ENCODE data around the gene MAST3. TPM values are rescaled to one million over a fixed set of nuclear protein-coding genes. Genes with fewer than 3 reads are reported as not detected.

MAST3 gene
- total and polyA plus RNA-seq, 2 of the 8 experiments (the other 6 are each of a cell fraction or from before 2014, with no cell fraction given): 3.4 to 9.0 TPM

GRCh38 chr19:18135712-18136584 is 38.4 kb downstream of the MAST3 start (continued):
- TF ChIP-seq, protein P1, sequence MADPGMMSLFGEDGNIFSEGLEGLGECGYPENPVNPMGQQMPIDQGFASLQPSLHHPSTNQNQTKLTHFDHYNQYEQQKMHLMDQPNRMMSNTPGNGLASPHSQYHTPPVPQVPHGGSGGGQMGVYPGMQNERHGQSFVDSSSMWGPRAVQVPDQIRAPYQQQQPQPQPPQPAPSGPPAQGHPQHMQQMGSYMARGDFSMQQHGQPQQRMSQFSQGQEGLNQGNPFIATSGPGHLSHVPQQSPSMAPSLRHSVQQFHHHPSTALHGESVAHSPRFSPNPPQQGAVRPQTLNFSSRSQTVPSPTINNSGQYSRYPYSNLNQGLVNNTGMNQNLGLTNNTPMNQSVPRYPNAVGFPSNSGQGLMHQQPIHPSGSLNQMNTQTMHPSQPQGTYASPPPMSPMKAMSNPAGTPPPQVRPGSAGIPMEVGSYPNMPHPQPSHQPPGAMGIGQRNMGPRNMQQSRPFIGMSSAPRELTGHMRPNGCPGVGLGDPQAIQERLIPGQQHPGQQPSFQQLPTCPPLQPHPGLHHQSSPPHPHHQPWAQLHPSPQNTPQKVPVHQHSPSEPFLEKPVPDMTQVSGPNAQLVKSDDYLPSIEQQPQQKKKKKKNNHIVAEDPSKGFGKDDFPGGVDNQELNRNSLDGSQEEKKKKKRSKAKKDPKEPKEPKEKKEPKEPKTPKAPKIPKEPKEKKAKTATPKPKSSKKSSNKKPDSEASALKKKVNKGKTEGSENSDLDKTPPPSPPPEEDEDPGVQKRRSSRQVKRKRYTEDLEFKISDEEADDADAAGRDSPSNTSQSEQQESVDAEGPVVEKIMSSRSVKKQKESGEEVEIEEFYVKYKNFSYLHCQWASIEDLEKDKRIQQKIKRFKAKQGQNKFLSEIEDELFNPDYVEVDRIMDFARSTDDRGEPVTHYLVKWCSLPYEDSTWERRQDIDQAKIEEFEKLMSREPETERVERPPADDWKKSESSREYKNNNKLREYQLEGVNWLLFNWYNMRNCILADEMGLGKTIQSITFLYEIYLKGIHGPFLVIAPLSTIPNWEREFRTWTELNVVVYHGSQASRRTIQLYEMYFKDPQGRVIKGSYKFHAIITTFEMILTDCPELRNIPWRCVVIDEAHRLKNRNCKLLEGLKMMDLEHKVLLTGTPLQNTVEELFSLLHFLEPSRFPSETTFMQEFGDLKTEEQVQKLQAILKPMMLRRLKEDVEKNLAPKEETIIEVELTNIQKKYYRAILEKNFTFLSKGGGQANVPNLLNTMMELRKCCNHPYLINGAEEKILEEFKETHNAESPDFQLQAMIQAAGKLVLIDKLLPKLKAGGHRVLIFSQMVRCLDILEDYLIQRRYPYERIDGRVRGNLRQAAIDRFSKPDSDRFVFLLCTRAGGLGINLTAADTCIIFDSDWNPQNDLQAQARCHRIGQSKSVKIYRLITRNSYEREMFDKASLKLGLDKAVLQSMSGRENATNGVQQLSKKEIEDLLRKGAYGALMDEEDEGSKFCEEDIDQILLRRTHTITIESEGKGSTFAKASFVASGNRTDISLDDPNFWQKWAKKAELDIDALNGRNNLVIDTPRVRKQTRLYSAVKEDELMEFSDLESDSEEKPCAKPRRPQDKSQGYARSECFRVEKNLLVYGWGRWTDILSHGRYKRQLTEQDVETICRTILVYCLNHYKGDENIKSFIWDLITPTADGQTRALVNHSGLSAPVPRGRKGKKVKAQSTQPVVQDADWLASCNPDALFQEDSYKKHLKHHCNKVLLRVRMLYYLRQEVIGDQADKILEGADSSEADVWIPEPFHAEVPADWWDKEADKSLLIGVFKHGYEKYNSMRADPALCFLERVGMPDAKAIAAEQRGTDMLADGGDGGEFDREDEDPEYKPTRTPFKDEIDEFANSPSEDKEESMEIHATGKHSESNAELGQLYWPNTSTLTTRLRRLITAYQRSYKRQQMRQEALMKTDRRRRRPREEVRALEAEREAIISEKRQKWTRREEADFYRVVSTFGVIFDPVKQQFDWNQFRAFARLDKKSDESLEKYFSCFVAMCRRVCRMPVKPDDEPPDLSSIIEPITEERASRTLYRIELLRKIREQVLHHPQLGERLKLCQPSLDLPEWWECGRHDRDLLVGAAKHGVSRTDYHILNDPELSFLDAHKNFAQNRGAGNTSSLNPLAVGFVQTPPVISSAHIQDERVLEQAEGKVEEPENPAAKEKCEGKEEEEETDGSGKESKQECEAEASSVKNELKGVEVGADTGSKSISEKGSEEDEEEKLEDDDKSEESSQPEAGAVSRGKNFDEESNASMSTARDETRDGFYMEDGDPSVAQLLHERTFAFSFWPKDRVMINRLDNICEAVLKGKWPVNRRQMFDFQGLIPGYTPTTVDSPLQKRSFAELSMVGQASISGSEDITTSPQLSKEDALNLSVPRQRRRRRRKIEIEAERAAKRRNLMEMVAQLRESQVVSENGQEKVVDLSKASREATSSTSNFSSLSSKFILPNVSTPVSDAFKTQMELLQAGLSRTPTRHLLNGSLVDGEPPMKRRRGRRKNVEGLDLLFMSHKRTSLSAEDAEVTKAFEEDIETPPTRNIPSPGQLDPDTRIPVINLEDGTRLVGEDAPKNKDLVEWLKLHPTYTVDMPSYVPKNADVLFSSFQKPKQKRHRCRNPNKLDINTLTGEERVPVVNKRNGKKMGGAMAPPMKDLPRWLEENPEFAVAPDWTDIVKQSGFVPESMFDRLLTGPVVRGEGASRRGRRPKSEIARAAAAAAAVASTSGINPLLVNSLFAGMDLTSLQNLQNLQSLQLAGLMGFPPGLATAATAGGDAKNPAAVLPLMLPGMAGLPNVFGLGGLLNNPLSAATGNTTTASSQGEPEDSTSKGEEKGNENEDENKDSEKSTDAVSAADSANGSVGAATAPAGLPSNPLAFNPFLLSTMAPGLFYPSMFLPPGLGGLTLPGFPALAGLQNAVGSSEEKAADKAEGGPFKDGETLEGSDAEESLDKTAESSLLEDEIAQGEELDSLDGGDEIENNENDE (IDR thresholded peaks at IDR 0.05; ENCODE audit: insufficient replicate concordance, low read length): no peak
- TF ChIP-seq SP2 (IDR thresholded peaks at IDR 0.05; ENCODE audit: low read length) (no peak), FOSL1 (IDR thresholded peaks at IDR 0.05; ENCODE audit: insufficient read depth, low read depth, low read length) (no peak), RXRA (IDR thresholded peaks at IDR 0.05; ENCODE audit: insufficient read depth, low read depth, low read length) (no peak), SIX5 (IDR thresholded peaks at IDR 0.05; ENCODE audit: low read depth, low read length) (no peak), RFX5 (IDR thresholded peaks at IDR 0.05; ENCODE audit: borderline replicate concordance, low read depth, low read length) (no peak)

Measured in H1 (cell line).